H1 (cell line): ENCODE results near the gene RERE. TPM values are rescaled to one million over a fixed set of nuclear protein-coding genes. Genes with fewer than 3 reads are reported as not detected.

Experiments
- CBX8 ChIP-seq: fragments of 300-800, 300-1000 bp; sonication (generic); IDR thresholded peaks from 2 replicates; pipeline ENCODE4 v1.7.1; 2016; ENCODE audit warnings: low read depth, low read length, borderline replicate concordance
- EZH2 ChIP-seq: fragments of 200-600 bp; sonication (generic); IDR thresholded peaks from 2 replicates; pipeline ENCODE4 v1.7.1; 2012; ENCODE audit warnings: low read depth, mild to moderate bottlenecking, moderate library complexity, low read length, inconsistent platforms; ENCODE audit not compliant: severe bottlenecking
- POLR2A ChIP-seq, 2 experiments: IDR thresholded peaks; 1 replicate in 1 of 2; 2 replicates in 1 of 2; pipeline ENCODE4 v1.6.1; 2011; ENCODE audit warnings: low read depth in 2 of 2, low read length in 2 of 2, mild to moderate bottlenecking in 2 of 2; ENCODE audit errors: control extremely low read depth in 1 of 2
- polyA plus RNA-seq, 7 experiments: library from polyadenylated mRNA; depleted of rRNA in 3 of 7; stranded (reverse) in 5 of 7; unstranded in 2 of 7; fragments of >200 nt in 5 of 7; fragments of 200-250 nt in 2 of 7; gene quantifications; 1 replicate in 5 of 7; 2 replicates in 1 of 7; 4 replicates in 1 of 7; pipeline versions ENCODE4 v1.2.1 to v1.2.3, GENCODE V29; 2011 to 2013; ENCODE audit warnings: missing spikeins in 2 of 7, mixed read lengths in 2 of 7
- total RNA-seq: library from RNA; stranded (reverse); fragmentation: NEBNext Ultra II Directional; extraction: Animal tissue kit (Norgen Biotek cat#: 25700); gene quantifications from 2 replicates; pipeline ENCODE4 v1.2.1, GENCODE V29; 2021
- TF ChIP-seq, protein P1 (sequence below): IDR thresholded peaks from 2 replicates; pipeline ENCODE4 v1.6.1; 2012; ENCODE audit warnings: inconsistent platforms

Gene RERE
- total and polyA plus RNA-seq, 2 of the 8 experiments (the other 6 are each of a cell fraction or from before 2014, with no cell fraction given) = 15.3 to 142 TPM

DNA sequence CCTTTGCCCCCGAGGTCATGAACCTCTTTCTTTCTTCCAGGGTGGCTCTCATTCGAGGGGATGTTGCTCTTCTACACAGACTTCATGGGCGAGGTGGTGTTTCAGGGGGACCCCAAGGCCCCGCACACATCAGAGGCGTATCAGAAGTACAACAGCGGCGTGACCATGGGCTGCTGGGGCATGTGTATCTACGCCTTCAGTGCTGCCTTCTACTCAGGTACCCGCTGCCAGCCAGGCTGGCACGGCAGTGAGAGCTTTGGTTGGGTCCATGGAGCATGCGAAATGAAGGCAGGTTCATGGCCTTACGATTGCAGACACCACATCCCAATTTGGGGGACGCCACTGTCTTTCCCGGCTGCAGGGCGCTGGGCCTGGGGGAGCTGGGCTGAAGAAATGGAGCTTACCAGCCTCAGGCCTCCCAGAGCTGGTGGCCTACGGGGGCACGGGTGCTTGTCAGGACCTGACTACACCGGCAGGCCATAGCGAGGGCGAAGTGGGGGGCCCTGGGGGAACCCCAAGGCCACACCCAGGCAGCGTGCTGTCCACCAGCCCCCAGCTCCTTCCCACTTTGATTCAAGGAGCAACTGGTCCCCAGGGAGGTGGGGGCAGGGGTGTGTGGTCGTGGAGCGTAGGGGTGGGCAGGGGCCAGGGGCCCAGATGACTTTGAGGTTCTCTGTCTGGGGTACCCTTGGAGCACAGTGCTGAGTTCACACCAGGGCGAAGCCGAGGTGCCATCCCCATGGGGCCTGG, 479.5 kb downstream of the RERE start (continued):
- TF ChIP-seq CBX8 = no peak
- TF ChIP-seq POLR2A (IDR thresholded peaks at IDR 0.05; ENCODE audit: control extremely low read depth in 1 of 2, low read depth in 2 of 2, low read length in 2 of 2) = no peak
- no peak for TF ChIP-seq EZH2
- TF ChIP-seq, protein P1, sequence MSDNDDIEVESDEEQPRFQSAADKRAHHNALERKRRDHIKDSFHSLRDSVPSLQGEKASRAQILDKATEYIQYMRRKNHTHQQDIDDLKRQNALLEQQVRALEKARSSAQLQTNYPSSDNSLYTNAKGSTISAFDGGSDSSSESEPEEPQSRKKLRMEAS = no peak
